GM19328 (cell line): ENCODE data around the gene CD300H.

Experiments
- ATAC-seq: cut with Tn5 transposase; IDR thresholded peaks from one replicate; pipeline ENCODE4 v1.9.1; 2021; ENCODE audit warnings: mild to moderate bottlenecking, moderate library complexity; ENCODE audit not compliant: unreplicated experiment

Gene CD300H

GRCh38 chr17:74567397-74567796 is at the start of gene CD300H:
TSS of gene CD300H (minus strand) at chr17:74567509.
- no peak for ATAC-seq

- no peak for ATAC-seq
Measured at GRCh38 chr17:74616696-74617095, 49.4 kb upstream of the CD300H start.

- ATAC-seq = no peak
Measured at GRCh38 chr17:74612046-74612445, 44.7 kb upstream of the CD300H start.

GRCh38 chr17:74610108-74610507 is 42.8 kb upstream of the CD300H start:
- no peak for ATAC-seq

- ATAC-seq = no peak
Measured at GRCh38 chr17:74608511-74608910, 41.2 kb upstream of the CD300H start.

- ATAC-seq = no peak
Measured at GRCh38 chr17:74607221-74607620, 39.9 kb upstream of the CD300H start.

GRCh38 chr17:74606050-74606449 is 38.7 kb upstream of the CD300H start:
- no peak for ATAC-seq

- no peak for ATAC-seq
Measured at GRCh38 chr17:74605361-74605760, 38.1 kb upstream of the CD300H start.

- ATAC-seq = no peak
Measured at GRCh38 chr17:74604761-74605160, 37.5 kb upstream of the CD300H start.

- ATAC-seq = no peak
Measured at GRCh38 chr17:74604200-74604599, 36.9 kb upstream of the CD300H start.

GRCh38 chr17:74603746-74604145 is 36.4 kb upstream of the CD300H start:
- ATAC-seq = no peak

- ATAC-seq = no peak
Measured at GRCh38 chr17:74603037-74603635, 35.8 kb upstream of the CD300H start.

GRCh38 chr17:74601944-74602572 is 34.7 kb upstream of the CD300H start:
- ATAC-seq = no peak

- no peak for ATAC-seq
Measured at GRCh38 chr17:74599448-74599939, 32.2 kb upstream of the CD300H start.

GRCh38 chr17:74599023-74599399 is 31.7 kb upstream of the CD300H start:
- no peak for ATAC-seq

- no peak for ATAC-seq
Measured at GRCh38 chr17:74598346-74599022, 31.2 kb upstream of the CD300H start.

GRCh38 chr17:74597069-74597790 is 29.9 kb upstream of the CD300H start:
- no peak for ATAC-seq

- ATAC-seq = no peak
Measured at GRCh38 chr17:74595037-74595750, 27.9 kb upstream of the CD300H start.

- ATAC-seq = no peak
Measured at GRCh38 chr17:74592087-74592990, 25.0 kb upstream of the CD300H start, which contains the start of gene CD300LD. TSS of gene CD300LD (minus strand) at chr17:74592283. CDS start at chr17:74592202, 81 bp downstream.

- ATAC-seq = no peak
Measured at GRCh38 chr17:74591503-74591902, 24.2 kb upstream of the CD300H start.
